ENCODE measurements around the gene EPB41L3. TPM values are rescaled to one million over a fixed set of nuclear protein-coding genes. Genes with fewer than 3 reads are reported as not detected.

EPB41L3 gene
- total RNA-seq, 1 experiment from 2014 or later: 20.6 TPM

- H3K4me3 Mint-ChIP-seq: no peak overlapping the region
- no peaks in the 10 kb centered on the region for H3K27me3 Mint-ChIP-seq (ENCODE audit: low read depth)
- TF ChIP-seq TCF7 (CRISPR knock-in tag; IDR thresholded peaks at IDR 0.05; ENCODE audit: low read depth) (no peak), NR2C2 (CRISPR knock-in tag; IDR thresholded peaks at IDR 0.05) (no peak), SP1 (CRISPR knock-in tag; conservative IDR thresholded peaks at IDR 0.05) (no peak), JUN (CRISPR knock-in tag; IDR thresholded peaks at IDR 0.05) (no peak), FOXP1 (CRISPR knock-in tag; IDR thresholded peaks at IDR 0.05; ENCODE audit: borderline replicate concordance) (no peak), TEAD1 (CRISPR knock-in tag; IDR thresholded peaks at IDR 0.05) (no peak)
- H3K27ac Mint-ChIP-seq: no peak overlapping the region
- peaks cover 6% of the 10 kb centered on the region; the same call in 1 of the 2 replicates for H3K9me3 Mint-ChIP-seq
- DNase-seq (ENCODE audit: low spot score): no peak
- ChIA-PET POLR2A (no interaction called here), CTCF (no interaction called here)
- H3K4me1 Mint-ChIP-seq: peaks cover 28% of the 10 kb centered on the region
- ATAC-seq: no peak
- H3K36me3 Mint-ChIP-seq: no peaks in the 10 kb centered on the region
Measured at GRCh38 chr18:5475267-5475666, 68.5 kb downstream of the EPB41L3 start.

DNA sequence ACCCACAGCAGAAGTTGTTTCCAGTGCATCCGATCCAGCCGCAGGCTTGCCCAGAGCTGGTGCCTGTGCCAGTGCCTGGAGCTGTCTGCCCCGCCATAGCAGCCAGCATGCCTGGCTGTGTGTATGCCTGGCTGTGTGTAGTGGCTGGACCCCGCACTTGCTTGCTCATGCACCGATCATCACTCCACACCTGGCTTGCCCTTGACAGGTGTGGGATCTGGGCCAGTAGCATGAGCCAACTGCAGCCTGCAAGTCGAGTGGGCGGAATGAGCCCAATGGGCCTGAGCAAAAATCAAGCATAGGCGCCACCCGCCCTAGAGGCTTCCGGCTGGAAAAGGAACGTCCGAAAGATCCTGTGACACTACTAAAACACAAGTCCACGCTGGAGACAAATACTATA, 74.5 kb downstream of the EPB41L3 start:
- ChIA-PET POLR2A (no interaction called here), CTCF (interaction anchor here (1.1 kb wide), 1 partner anchor 12 kb away, joined by 3 read pairs; no protein-coding TSS in a partner anchor)
- Mint-ChIP-seq H3K4me3 (no peak overlapping the region), H3K27me3 (ENCODE audit: low read depth) (no peaks in the 10 kb centered on the region), H3K9me3 (peaks cover 6% of the 10 kb centered on the region; the same call in 1 of the 2 replicates), H3K36me3 (no peaks in the 10 kb centered on the region), H3K27ac (no peak overlapping the region), H3K4me1 (peaks cover 12% of the 10 kb centered on the region)
- DNase-seq (ENCODE audit: low spot score): no peak
- TF ChIP-seq IRF2 (CRISPR knock-in tag; IDR thresholded peaks at IDR 0.05; ENCODE audit: borderline replicate concordance, low read depth) (no peak), MYBL2 (CRISPR knock-in tag; IDR thresholded peaks at IDR 0.05) (no peak)
- no peak for ATAC-seq

DNA sequence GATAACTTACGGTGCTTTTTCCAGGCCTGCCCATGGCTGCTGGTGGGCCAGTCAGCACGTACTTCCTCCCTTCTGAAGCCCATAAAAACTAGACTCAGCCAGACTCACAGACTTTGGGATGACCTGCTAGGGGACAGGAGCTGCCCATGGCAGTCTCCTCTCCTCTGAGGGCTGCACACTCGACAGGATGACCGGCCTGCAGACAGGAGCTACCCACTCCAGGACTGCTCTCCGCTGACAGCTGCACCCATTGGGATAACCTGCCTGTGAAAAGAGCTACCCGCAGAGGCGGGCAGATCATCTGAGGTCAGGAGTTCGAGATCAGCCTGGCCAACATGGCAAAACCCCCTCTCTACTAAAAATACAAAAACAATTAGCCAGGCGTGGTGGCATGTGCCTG, 75.4 kb downstream of the EPB41L3 start:
- peaks cover 2% of the 10 kb centered on the region; the same call in 1 of the 2 replicates for H3K9me3 Mint-ChIP-seq
- H3K36me3 Mint-ChIP-seq: no peaks in the 10 kb centered on the region
- ChIA-PET CTCF (interaction anchor here (1.1 to 2.4 kb wide), 2 partner anchors 11 to 78 kb away, joined by 3 to 10 read pairs; no protein-coding TSS in a partner anchor), POLR2A (no interaction called here)
- ATAC-seq (no peak), DNase-seq (ENCODE audit: low spot score) (no peak)
- no peak overlapping the region for H3K4me3 Mint-ChIP-seq
- H3K4me1 Mint-ChIP-seq: peaks cover 12% of the 10 kb centered on the region
- no peak overlapping the region for H3K27ac Mint-ChIP-seq
- TF ChIP-seq, protein P1, sequence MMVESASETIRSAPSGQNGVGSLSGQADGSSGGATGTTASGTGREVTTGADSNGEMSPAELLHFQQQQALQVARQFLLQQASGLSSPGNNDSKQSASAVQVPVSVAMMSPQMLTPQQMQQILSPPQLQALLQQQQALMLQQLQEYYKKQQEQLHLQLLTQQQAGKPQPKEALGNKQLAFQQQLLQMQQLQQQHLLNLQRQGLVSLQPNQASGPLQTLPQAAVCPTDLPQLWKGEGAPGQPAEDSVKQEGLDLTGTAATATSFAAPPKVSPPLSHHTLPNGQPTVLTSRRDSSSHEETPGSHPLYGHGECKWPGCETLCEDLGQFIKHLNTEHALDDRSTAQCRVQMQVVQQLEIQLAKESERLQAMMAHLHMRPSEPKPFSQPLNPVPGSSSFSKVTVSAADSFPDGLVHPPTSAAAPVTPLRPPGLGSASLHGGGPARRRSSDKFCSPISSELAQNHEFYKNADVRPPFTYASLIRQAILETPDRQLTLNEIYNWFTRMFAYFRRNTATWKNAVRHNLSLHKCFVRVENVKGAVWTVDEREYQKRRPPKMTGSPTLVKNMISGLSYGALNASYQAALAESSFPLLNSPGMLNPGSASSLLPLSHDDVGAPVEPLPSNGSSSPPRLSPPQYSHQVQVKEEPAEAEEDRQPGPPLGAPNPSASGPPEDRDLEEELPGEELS (CRISPR knock-in tag; IDR thresholded peaks at IDR 0.05): no peak
- TF ChIP-seq ZNF396 (CRISPR knock-in tag; IDR thresholded peaks at IDR 0.05; ENCODE audit: borderline replicate concordance): no peak
- TF ChIP-seq ZNF219 (CRISPR knock-in tag; IDR thresholded peaks at IDR 0.05; ENCODE audit: borderline replicate concordance): no peak
- TF ChIP-seq MXD4 (CRISPR knock-in tag; IDR thresholded peaks at IDR 0.05; ENCODE audit: borderline replicate concordance): no peak
- no peak for TF ChIP-seq JUN (CRISPR knock-in tag; IDR thresholded peaks at IDR 0.05)
- no peak for TF ChIP-seq ZNF317 (CRISPR knock-in tag; IDR thresholded peaks at IDR 0.05; ENCODE audit: borderline replicate concordance, low read depth)
- no peak for TF ChIP-seq SMAD3 (CRISPR knock-in tag; IDR thresholded peaks at IDR 0.05; ENCODE audit: borderline replicate concordance)
- TF ChIP-seq, protein P2, sequence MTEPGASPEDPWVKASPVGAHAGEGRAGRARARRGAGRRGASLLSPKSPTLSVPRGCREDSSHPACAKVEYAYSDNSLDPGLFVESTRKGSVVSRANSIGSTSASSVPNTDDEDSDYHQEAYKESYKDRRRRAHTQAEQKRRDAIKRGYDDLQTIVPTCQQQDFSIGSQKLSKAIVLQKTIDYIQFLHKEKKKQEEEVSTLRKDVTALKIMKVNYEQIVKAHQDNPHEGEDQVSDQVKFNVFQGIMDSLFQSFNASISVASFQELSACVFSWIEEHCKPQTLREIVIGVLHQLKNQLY (CRISPR knock-in tag; IDR thresholded peaks at IDR 0.05): no peak
- TF ChIP-seq, protein P3, sequence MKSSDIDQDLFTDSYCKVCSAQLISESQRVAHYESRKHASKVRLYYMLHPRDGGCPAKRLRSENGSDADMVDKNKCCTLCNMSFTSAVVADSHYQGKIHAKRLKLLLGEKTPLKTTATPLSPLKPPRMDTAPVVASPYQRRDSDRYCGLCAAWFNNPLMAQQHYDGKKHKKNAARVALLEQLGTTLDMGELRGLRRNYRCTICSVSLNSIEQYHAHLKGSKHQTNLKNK (CRISPR knock-in tag; IDR thresholded peaks at IDR 0.05): no peak
- TF ChIP-seq TCF7 (CRISPR knock-in tag; IDR thresholded peaks at IDR 0.05; ENCODE audit: low read depth): no peak
- TF ChIP-seq NFE2L1 (CRISPR knock-in tag; IDR thresholded peaks at IDR 0.05): no peak
- TF ChIP-seq ZNF423 (CRISPR knock-in tag; IDR thresholded peaks at IDR 0.05): no peak
- TF ChIP-seq ERG (CRISPR knock-in tag; IDR thresholded peaks at IDR 0.05): no peak
- TF ChIP-seq PRDM15 (CRISPR knock-in tag; IDR thresholded peaks at IDR 0.05): no peak
- TF ChIP-seq OVOL2 (CRISPR knock-in tag; IDR thresholded peaks at IDR 0.05; ENCODE audit: borderline replicate concordance): no peak
- no peak for TF ChIP-seq ATF2 (CRISPR knock-in tag; IDR thresholded peaks at IDR 0.05; ENCODE audit: borderline replicate concordance, low read depth)
- TF ChIP-seq, protein P4, sequence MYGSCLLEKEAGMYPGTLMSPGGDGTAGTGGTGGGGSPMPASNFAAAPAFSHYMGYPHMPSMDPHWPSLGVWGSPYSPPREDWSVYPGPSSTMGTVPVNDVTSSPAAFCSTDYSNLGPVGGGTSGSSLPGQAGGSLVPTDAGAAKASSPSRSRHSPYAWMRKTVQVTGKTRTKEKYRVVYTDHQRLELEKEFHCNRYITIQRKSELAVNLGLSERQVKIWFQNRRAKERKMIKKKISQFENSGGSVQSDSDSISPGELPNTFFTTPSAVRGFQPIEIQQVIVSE (CRISPR knock-in tag; IDR thresholded peaks at IDR 0.05; ENCODE audit: borderline replicate concordance): no peak
- no peaks in the 10 kb centered on the region for H3K27me3 Mint-ChIP-seq (ENCODE audit: low read depth)
